ENCODE measurements around the gene HABP2.

DNA sequence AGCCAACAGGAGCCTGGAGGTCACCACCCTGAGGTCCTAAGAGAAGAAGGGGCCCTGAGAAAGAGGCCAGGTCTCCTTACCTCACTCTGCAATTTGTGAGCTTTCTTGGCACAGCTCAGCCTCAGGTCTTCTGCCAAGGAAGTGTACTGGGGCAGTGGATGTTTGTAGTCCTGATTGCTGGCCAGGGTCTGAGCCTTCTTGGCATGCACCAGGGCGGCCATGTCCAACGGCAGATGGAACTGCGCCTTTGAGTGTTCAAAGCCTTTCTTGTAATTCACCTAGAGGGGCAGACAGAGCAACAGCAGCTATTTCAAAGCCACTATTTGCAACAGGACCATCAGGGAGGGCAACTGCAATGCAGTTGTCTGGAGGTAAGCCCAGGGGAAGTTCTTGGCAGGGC is 59.3 kb downstream of the HABP2 start:
- TF ChIP-seq CTCF (IDR thresholded peaks at IDR 0.05) (no peak), POLR2A (IDR thresholded peaks at IDR 0.05) (no peak)
